ENCODE measurements around the gene ZNF419. TPM values are rescaled to one million over a fixed set of nuclear protein-coding genes. Genes with fewer than 3 reads are reported as not detected.

Gene ZNF419
- total RNA-seq, 1 experiment from 2014 or later: 1.9 TPM

DNA sequence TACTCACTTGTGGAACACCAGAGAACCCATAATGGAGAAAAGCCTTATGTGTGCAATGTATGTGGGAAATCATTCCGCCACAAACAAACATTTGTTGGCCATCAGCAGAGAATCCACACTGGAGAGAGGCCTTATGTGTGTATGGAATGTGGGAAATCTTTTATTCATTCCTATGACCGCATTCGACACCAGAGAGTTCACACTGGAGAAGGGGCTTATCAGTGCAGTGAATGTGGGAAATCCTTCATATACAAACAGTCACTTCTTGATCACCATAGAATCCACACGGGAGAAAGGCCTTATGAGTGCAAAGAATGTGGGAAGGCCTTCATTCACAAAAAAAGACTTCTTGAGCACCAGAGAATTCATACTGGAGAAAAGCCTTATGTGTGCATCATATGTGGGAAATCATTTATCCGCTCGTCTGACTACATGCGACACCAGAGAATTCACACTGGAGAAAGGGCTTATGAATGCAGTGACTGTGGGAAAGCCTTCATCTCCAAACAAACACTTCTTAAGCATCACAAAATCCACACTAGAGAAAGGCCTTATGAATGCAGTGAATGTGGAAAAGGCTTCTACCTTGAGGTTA is 50.5 kb downstream of the ZNF419 start:
- no peaks in the 10 kb centered on the region for H3K79me2 ChIP-seq (ENCODE audit: insufficient read depth, low read length)
- H3K4me2 ChIP-seq (ENCODE audit: low read length): no peak overlapping the region
- ChIA-PET RAD21 (ENCODE audit: low non-redundant PET in 1 of 2, low total read pairs in 2 of 2, uncharacterized antibody in 2 of 2, unreplicated experiment in 2 of 2) (no interaction called here), POLR2A (no interaction called here), CTCF (no interaction called here)
- H3K4me1 ChIP-seq (ENCODE audit: control insufficient read depth in 1 of 2, insufficient read depth in 2 of 2, low read length in 2 of 2): no peaks in the 10 kb centered on the region
- no peaks in the 10 kb centered on the region for H3K27me3 ChIP-seq (ENCODE audit: insufficient read depth, low read length)
- H3K9ac ChIP-seq (ENCODE audit: low read length): no peak overlapping the region
- H3K9me3 ChIP-seq (ENCODE audit: control insufficient read depth in 1 of 2, insufficient read depth in 1 of 2, low read depth in 1 of 2, low read length in 2 of 2): peaks cover 16 to 41% of the 10 kb centered on the region in 2 experiments; a peak in 2 of 4 replicates
- H3K36me3 ChIP-seq (ENCODE audit: control insufficient read depth in 1 of 2, insufficient read depth in 2 of 2, low read length in 2 of 2): no peaks in the 10 kb centered on the region
- no TSS peak for BruUV-seq (replicated peaks)
- H3K9me2 ChIP-seq (ENCODE audit: insufficient read depth): no peaks in the 10 kb centered on the region
- H3K27ac ChIP-seq (ENCODE audit: low read depth, low read length): no peak overlapping the region
- H3K4me3 ChIP-seq (replicated peaks in 1 of 2; ENCODE audit: low read depth in 1 of 2, low read length in 2 of 2): no peak overlapping the region
- DNase-seq (ENCODE audit: low read depth, low spot score) (no peak), ATAC-seq (no peak)
- no peak overlapping the region for H2AFZ ChIP-seq (ENCODE audit: low read depth, low read length, poor library complexity, severe bottlenecking)
- H4K20me1 ChIP-seq (ENCODE audit: insufficient read depth): no peaks in the 10 kb centered on the region
- intact Hi-C loops (cut with micrococcal nuclease): no loop called here
- TF ChIP-seq CBX3 (IDR thresholded peaks at IDR 0.05; ENCODE audit: low read depth) (no peak), ZNF274 (IDR thresholded peaks at IDR 0.05; ENCODE audit: low read depth, low read length) (peak; percentile 27; the same call in 1 of the 2 replicates)

Other genes with a start within 250 kb of the ZNF419 start
- gene ZNF805, start 247.1 kb upstream of the ZNF419 start, total RNA-seq (2021; ENCODE audit: unreplicated experiment): 9.2 TPM
- gene ZNF460, start 207.3 kb upstream of the ZNF419 start, total RNA-seq (2021; ENCODE audit: unreplicated experiment): 43.1 TPM
- gene ZNF543, start 167.3 kb upstream of the ZNF419 start, total RNA-seq (2021; ENCODE audit: unreplicated experiment): 7.6 TPM
- 6.3 TPM for gene ZNF304, start 136.5 kb upstream of the ZNF419 start, total RNA-seq (2021; ENCODE audit: unreplicated experiment)
- 3.9 TPM for gene TRAPPC2B, start 124.2 kb upstream of the ZNF419 start, total RNA-seq (2021; ENCODE audit: unreplicated experiment)
- 1.4 TPM for gene ZNF547, start 124.2 kb upstream of the ZNF419 start, total RNA-seq (2021; ENCODE audit: unreplicated experiment)
- 8.7 TPM for gene ZNF548, start 97.9 kb upstream of the ZNF419 start, total RNA-seq (2021; ENCODE audit: unreplicated experiment)
- gene ZNF17, start 76.6 kb upstream of the ZNF419 start, total RNA-seq (2021; ENCODE audit: unreplicated experiment): 5.1 TPM
- 18.0 TPM for gene ZNF749, start 52.4 kb upstream of the ZNF419 start, total RNA-seq (2021; ENCODE audit: unreplicated experiment)
- gene VN1R1, start 30.6 kb upstream of the ZNF419 start, total RNA-seq (2021; ENCODE audit: unreplicated experiment): not detected
- gene ZNF772, start 10.2 kb upstream of the ZNF419 start, total RNA-seq (2021; ENCODE audit: unreplicated experiment): 0.37 TPM
- 0.42 TPM for gene ZNF773, start 12.2 kb downstream of the ZNF419 start, total RNA-seq (2021; ENCODE audit: unreplicated experiment)
- gene ZNF549, start 39.6 kb downstream of the ZNF419 start, total RNA-seq (2021; ENCODE audit: unreplicated experiment): not detected
- 3.1 TPM for gene ZNF550, start 72.1 kb downstream of the ZNF419 start, total RNA-seq (2021; ENCODE audit: unreplicated experiment)
- gene ZNF416, start 91.2 kb downstream of the ZNF419 start, total RNA-seq (2021; ENCODE audit: unreplicated experiment): 4.0 TPM
- not detected for gene ZIK1, start 96.4 kb downstream of the ZNF419 start, total RNA-seq (2021; ENCODE audit: unreplicated experiment)
- 3.8 TPM for gene ZNF530, start 112.1 kb downstream of the ZNF419 start, total RNA-seq (2021; ENCODE audit: unreplicated experiment)
- 8.4 TPM for gene ZNF134, start 126.5 kb downstream of the ZNF419 start, total RNA-seq (2021; ENCODE audit: unreplicated experiment)
- gene ZNF211, start 145.4 kb downstream of the ZNF419 start, total RNA-seq (2021; ENCODE audit: unreplicated experiment): 6.7 TPM
- not detected for gene ZSCAN4, start 181.2 kb downstream of the ZNF419 start, total RNA-seq (2021; ENCODE audit: unreplicated experiment)
- gene ZNF551, start 194.2 kb downstream of the ZNF419 start, total RNA-seq (2021; ENCODE audit: unreplicated experiment): 10.8 TPM
- 0.10 TPM for gene ZNF154, start 221.5 kb downstream of the ZNF419 start, total RNA-seq (2021; ENCODE audit: unreplicated experiment)
- gene ZNF671, start 239.9 kb downstream of the ZNF419 start, total RNA-seq (2021; ENCODE audit: unreplicated experiment): not detected

Measured in HCT116 (cell line).